Measurements from ENCODE around the gene KANSL1L. TPM values are rescaled to one million over a fixed set of nuclear protein-coding genes. Genes with fewer than 3 reads are reported as not detected.
A peak's percentile ranks its signal among the peaks of the same experiment; 100 is the strongest.

Gene KANSL1L
- 1 to 10 TPM; 2.6 to 4.8 TPM for total RNA-seq

GRCh38 chr2:210171309-210172218 is at the start of gene KANSL1L:
Gene KANSL1L (minus strand): TSS chr2:210171409. CDS start chr2:210154582, 16,827 bp downstream.
- H3K4me1 Mint-ChIP-seq (ENCODE audit: low read depth) = peaks cover 26% of the 10 kb centered on the region
- POLR2A ChIA-PET = interaction anchor here (0.6 to 1.0 kb wide), 4 partner anchors 9 to 1905 kb away, joined by 3 to 4 read pairs (median 4); no protein-coding TSS in a partner anchor
- CTCF ChIA-PET = interaction anchor here (1.7 kb wide), 1 partner anchor 10 kb away, joined by 8 read pairs; no protein-coding TSS in a partner anchor

GRCh38 chr2:210215120-210215519 is 43.9 kb upstream of the KANSL1L start:
- H3K9me3 Mint-ChIP-seq (ENCODE audit: insufficient read depth) = no peaks in the 10 kb centered on the region
- H3K27ac Mint-ChIP-seq = no peak overlapping the region
- POLR2A ChIA-PET = no interaction called here
- DNase-seq = no peak
- no peak for ATAC-seq
- CTCF ChIA-PET = no interaction called here
- H3K36me3 Mint-ChIP-seq (ENCODE audit: low read depth) = no peaks in the 10 kb centered on the region
- no peaks in the 10 kb centered on the region for H3K4me1 Mint-ChIP-seq (ENCODE audit: low read depth)
- no peak overlapping the region for H3K4me3 Mint-ChIP-seq
- peaks cover 3% of the 10 kb centered on the region for H3K27me3 Mint-ChIP-seq (ENCODE audit: low read depth)

More at GRCh38 chr2:210171309-210172218, at the start of gene KANSL1L:
- Mint-ChIP-seq H3K4me3 (peak within 1 kb of the TSS; percentile 99), H3K36me3 (ENCODE audit: low read depth) (no peaks in the 10 kb centered on the region), H3K9me3 (ENCODE audit: insufficient read depth) (no peaks in the 10 kb centered on the region), H3K27ac (peak within 1 kb of the TSS; percentile 98), H3K27me3 (ENCODE audit: low read depth) (peaks cover 17% of the 10 kb centered on the region)
- ATAC-seq (peak; percentile 77), DNase-seq (peak; percentile 96)

DNA sequence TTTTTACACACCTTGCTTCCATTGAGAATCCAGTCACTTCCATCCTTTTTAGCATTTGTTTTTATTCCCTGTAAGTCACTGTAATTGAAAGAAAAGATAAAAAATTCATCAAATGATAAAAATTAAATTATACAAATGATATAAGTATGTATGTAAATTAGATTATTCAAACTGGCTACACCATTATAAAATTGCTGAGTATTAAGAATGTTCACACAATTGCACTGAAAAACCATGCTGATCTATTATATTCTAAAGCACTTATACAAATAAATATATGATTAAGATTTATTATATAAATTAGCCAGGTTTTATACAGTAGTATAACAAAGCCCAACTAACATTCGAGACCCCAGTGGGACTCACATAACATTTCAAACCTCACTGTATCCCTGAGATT is 39.0 kb upstream of the KANSL1L start:
- H3K9me3 Mint-ChIP-seq (ENCODE audit: insufficient read depth) = no peaks in the 10 kb centered on the region
- DNase-seq (no peak), ATAC-seq (no peak)
- H3K27ac Mint-ChIP-seq = no peak overlapping the region
- no peaks in the 10 kb centered on the region for H3K4me1 Mint-ChIP-seq (ENCODE audit: low read depth)
- no peaks in the 10 kb centered on the region for H3K36me3 Mint-ChIP-seq (ENCODE audit: low read depth)
- H3K27me3 Mint-ChIP-seq (ENCODE audit: low read depth) = peaks cover 7% of the 10 kb centered on the region
- H3K4me3 Mint-ChIP-seq = no peak overlapping the region
- POLR2A ChIA-PET = interaction anchor here (0.6 kb wide), 1 partner anchor 1518 kb away, joined by 3 read pairs; no protein-coding TSS in a partner anchor
- CTCF ChIA-PET = interaction anchor here (1.3 kb wide), 1 partner anchor 47 kb away, joined by 3 read pairs; no protein-coding TSS in a partner anchor

- Mint-ChIP-seq H3K4me1 (ENCODE audit: low read depth) (no peaks in the 10 kb centered on the region), H3K27me3 (ENCODE audit: low read depth) (peaks cover 13% of the 10 kb centered on the region), H3K9me3 (ENCODE audit: insufficient read depth) (no peaks in the 10 kb centered on the region), H3K27ac (no peak overlapping the region), H3K4me3 (no peak overlapping the region), H3K36me3 (ENCODE audit: low read depth) (no peaks in the 10 kb centered on the region)
- ChIA-PET CTCF (no interaction called here), POLR2A (no interaction called here)
- no peak for DNase-seq
- no peak for ATAC-seq
Observed at GRCh38 chr2:210207929-210208328, 36.7 kb upstream of the KANSL1L start.

- peaks cover 17% of the 10 kb centered on the region for H3K27me3 Mint-ChIP-seq (ENCODE audit: low read depth)
- H3K36me3 Mint-ChIP-seq (ENCODE audit: low read depth) = no peaks in the 10 kb centered on the region
- DNase-seq (no peak), ATAC-seq (no peak)
- H3K27ac Mint-ChIP-seq = no peak overlapping the region
- ChIA-PET POLR2A (no interaction called here), CTCF (interaction anchor here (1.0 kb wide), 1 partner anchor 8 kb away, joined by 3 read pairs; no protein-coding TSS in a partner anchor)
- H3K9me3 Mint-ChIP-seq (ENCODE audit: insufficient read depth) = no peaks in the 10 kb centered on the region
- H3K4me1 Mint-ChIP-seq (ENCODE audit: low read depth) = no peaks in the 10 kb centered on the region
- no peak overlapping the region for H3K4me3 Mint-ChIP-seq
Observed at GRCh38 chr2:210203558-210203957, 32.3 kb upstream of the KANSL1L start.

DNA sequence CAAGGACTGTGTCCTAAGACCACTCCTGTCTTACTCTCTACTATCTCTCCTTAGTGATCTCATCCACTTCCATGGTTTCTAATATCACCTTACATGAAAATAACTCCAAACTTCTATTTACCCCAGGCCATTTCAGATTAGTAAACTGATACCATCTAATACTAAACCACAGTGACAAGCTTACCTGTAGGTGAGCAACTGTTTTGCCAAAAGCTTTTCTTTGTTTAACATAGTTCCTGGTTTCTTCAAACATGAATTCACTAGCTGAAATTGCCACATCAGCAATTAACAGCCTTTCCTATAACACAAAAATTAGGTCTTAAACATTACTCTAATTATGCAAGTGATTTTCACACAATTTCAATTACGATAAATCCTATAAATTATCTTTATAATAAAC is 31.9 kb upstream of the KANSL1L start:
- ATAC-seq (no peak), DNase-seq (no peak)
- Mint-ChIP-seq H3K27ac (no peak overlapping the region), H3K36me3 (ENCODE audit: low read depth) (no peaks in the 10 kb centered on the region), H3K9me3 (ENCODE audit: insufficient read depth) (no peaks in the 10 kb centered on the region), H3K4me3 (no peak overlapping the region), H3K27me3 (ENCODE audit: low read depth) (peaks cover 20% of the 10 kb centered on the region), H3K4me1 (ENCODE audit: low read depth) (peaks cover 3% of the 10 kb centered on the region)
- ChIA-PET CTCF (no interaction called here), POLR2A (no interaction called here)

- peaks cover 16% of the 10 kb centered on the region for H3K27me3 Mint-ChIP-seq (ENCODE audit: low read depth)
- H3K36me3 Mint-ChIP-seq (ENCODE audit: low read depth) = no peaks in the 10 kb centered on the region
- no peak overlapping the region for H3K27ac Mint-ChIP-seq
- no peaks in the 10 kb centered on the region for H3K9me3 Mint-ChIP-seq (ENCODE audit: insufficient read depth)
- ChIA-PET POLR2A (no interaction called here), CTCF (no interaction called here)
- H3K4me3 Mint-ChIP-seq = no peak overlapping the region
- ATAC-seq = no peak
- peaks cover 4% of the 10 kb centered on the region for H3K4me1 Mint-ChIP-seq (ENCODE audit: low read depth)
- DNase-seq = no peak
Observed at GRCh38 chr2:210199854-210200253, 28.6 kb upstream of the KANSL1L start.

- Mint-ChIP-seq H3K36me3 (ENCODE audit: low read depth) (no peaks in the 10 kb centered on the region), H3K27ac (no peak overlapping the region), H3K4me1 (ENCODE audit: low read depth) (peaks cover 4% of the 10 kb centered on the region), H3K27me3 (ENCODE audit: low read depth) (peaks cover 16% of the 10 kb centered on the region), H3K9me3 (ENCODE audit: insufficient read depth) (no peaks in the 10 kb centered on the region), H3K4me3 (no peak overlapping the region)
- ChIA-PET CTCF (interaction anchor here (0.7 to 1.8 kb wide), 12 partner anchors 117 to 259 kb away, joined by 3 to 16 read pairs (median 4); no protein-coding TSS in a partner anchor), POLR2A (no interaction called here)
- DNase-seq (no peak), ATAC-seq (no peak)
Observed at GRCh38 chr2:210199186-210199765, 28.1 kb upstream of the KANSL1L start.

- Mint-ChIP-seq H3K27ac (no peak overlapping the region), H3K27me3 (ENCODE audit: low read depth) (peaks cover 12% of the 10 kb centered on the region), H3K9me3 (ENCODE audit: insufficient read depth) (no peaks in the 10 kb centered on the region), H3K36me3 (ENCODE audit: low read depth) (no peaks in the 10 kb centered on the region), H3K4me1 (ENCODE audit: low read depth) (peaks cover 4% of the 10 kb centered on the region), H3K4me3 (no peak overlapping the region)
- ATAC-seq (no peak), DNase-seq (no peak)
- ChIA-PET CTCF (interaction anchor here (0.6 to 1.8 kb wide), 12 partner anchors 121 to 773 kb away, joined by 3 to 16 read pairs (median 4); no protein-coding TSS in a partner anchor), POLR2A (no interaction called here)
Observed at GRCh38 chr2:210198326-210198725, 27.1 kb upstream of the KANSL1L start.

GRCh38 chr2:210197720-210198119 is 26.5 kb upstream of the KANSL1L start:
- ATAC-seq (no peak), DNase-seq (no peak)
- no peak overlapping the region for H3K4me3 Mint-ChIP-seq
- peaks cover 4% of the 10 kb centered on the region for H3K4me1 Mint-ChIP-seq (ENCODE audit: low read depth)
- H3K36me3 Mint-ChIP-seq (ENCODE audit: low read depth) = no peaks in the 10 kb centered on the region
- H3K9me3 Mint-ChIP-seq (ENCODE audit: insufficient read depth) = no peaks in the 10 kb centered on the region
- no peak overlapping the region for H3K27ac Mint-ChIP-seq
- ChIA-PET POLR2A (no interaction called here), CTCF (interaction anchor here (0.6 to 1.8 kb wide), 5 partner anchors 187 to 236 kb away, joined by 3 to 16 read pairs (median 6); no protein-coding TSS in a partner anchor)
- H3K27me3 Mint-ChIP-seq (ENCODE audit: low read depth) = peaks cover 8% of the 10 kb centered on the region

GRCh38 chr2:210195101-210195852 is 24.1 kb upstream of the KANSL1L start:
- ChIA-PET CTCF (interaction anchor here (0.9 to 2.6 kb wide), 9 partner anchors 9 to 220 kb away, joined by 3 to 13 read pairs (median 3); no protein-coding TSS in a partner anchor), POLR2A (no interaction called here)
- Mint-ChIP-seq H3K9me3 (ENCODE audit: insufficient read depth) (no peaks in the 10 kb centered on the region), H3K36me3 (ENCODE audit: low read depth) (no peaks in the 10 kb centered on the region), H3K4me3 (no peak overlapping the region), H3K4me1 (ENCODE audit: low read depth) (peaks cover 4% of the 10 kb centered on the region), H3K27me3 (ENCODE audit: low read depth) (peaks cover 6% of the 10 kb centered on the region), H3K27ac (no peak overlapping the region)
- no peak for ATAC-seq
- peak; percentile 29 for DNase-seq
